ENCODE measurements around the gene WFDC2.
"Not testable (repeated sequence)": the region's sequence is repeated elsewhere in the genome, so short reads cannot be mapped to it uniquely, and the experiment has no call there.

WFDC2 gene

GRCh38 chr20:45467172-45467571 lies 2.4 kb upstream of the WFDC2 start:
- Histone ChIP-seq H3K4me3 (ENCODE audit: low read length in 2 of 2) (no peak overlapping the region), H3K4me1 (ENCODE audit: control insufficient read depth in 2 of 2, insufficient read depth in 2 of 2, low read length in 2 of 2) (peaks cover 26 to 45% of the 10 kb centered on the region in 2 donors), H3K27ac (ENCODE audit: low read depth in 2 of 2, low read length in 2 of 2) (peak overlapping the region in 1 of 2 donors; percentile 68), H3K27me3 (ENCODE audit: control insufficient read depth in 2 of 2, insufficient read depth in 2 of 2, low read length in 2 of 2) (no peaks in the 10 kb centered on the region), H3K9me3 (ENCODE audit: control insufficient read depth in 2 of 2, low read length in 2 of 2) (no peaks in the 10 kb centered on the region), H3K9ac (ENCODE audit: low read depth in 1 of 2, low read length in 2 of 2) (no peak overlapping the region), H3K36me3 (ENCODE audit: control insufficient read depth in 2 of 2, insufficient read depth in 2 of 2, low read length in 2 of 2) (no peaks in the 10 kb centered on the region)

GRCh38 chr20:45467861-45468260 lies 1.7 kb upstream of the WFDC2 start:
- Histone ChIP-seq H3K36me3 (ENCODE audit: control insufficient read depth in 2 of 2, insufficient read depth in 2 of 2, low read length in 2 of 2) (no peaks in the 10 kb centered on the region), H3K27ac (ENCODE audit: low read depth in 2 of 2, low read length in 2 of 2) (peak overlapping the region; percentile 32 to 76), H3K27me3 (ENCODE audit: control insufficient read depth in 2 of 2, insufficient read depth in 2 of 2, low read length in 2 of 2) (no peaks in the 10 kb centered on the region), H3K9me3 (ENCODE audit: control insufficient read depth in 2 of 2, low read length in 2 of 2) (no peaks in the 10 kb centered on the region), H3K4me3 (ENCODE audit: low read length in 2 of 2) (no peak overlapping the region), H3K4me1 (ENCODE audit: control insufficient read depth in 2 of 2, insufficient read depth in 2 of 2, low read length in 2 of 2) (peaks cover 26 to 45% of the 10 kb centered on the region in 2 donors), H3K9ac (ENCODE audit: low read depth in 1 of 2, low read length in 2 of 2) (no peak overlapping the region)

GRCh38 chr20:45470262-45470931 lies 844 bp downstream of the WFDC2 start:
- Histone ChIP-seq H3K4me3 (ENCODE audit: low read length in 2 of 2) (peak overlapping the region; percentile 69 to 75), H3K36me3 (ENCODE audit: control insufficient read depth in 2 of 2, insufficient read depth in 2 of 2, low read length in 2 of 2) (no peaks in the 10 kb centered on the region), H3K27ac (ENCODE audit: low read depth in 2 of 2, low read length in 2 of 2) (peak overlapping the region; percentile 70 to 76), H3K9ac (ENCODE audit: low read depth in 1 of 2, low read length in 2 of 2) (peak overlapping the region; percentile 77 to 78), H3K4me1 (ENCODE audit: control insufficient read depth in 2 of 2, insufficient read depth in 2 of 2, low read length in 2 of 2) (peaks cover 26 to 42% of the 10 kb centered on the region in 2 donors), H3K27me3 (ENCODE audit: control insufficient read depth in 2 of 2, insufficient read depth in 2 of 2, low read length in 2 of 2) (no peaks in the 10 kb centered on the region), H3K9me3 (ENCODE audit: control insufficient read depth in 2 of 2, low read length in 2 of 2) (no peaks in the 10 kb centered on the region)

- Histone ChIP-seq H3K9me3 (ENCODE audit: control insufficient read depth in 2 of 2, low read length in 2 of 2) (no peaks in the 10 kb centered on the region), H3K4me3 (ENCODE audit: low read length in 2 of 2) (peak overlapping the region; percentile 69 to 75), H3K27ac (ENCODE audit: low read depth in 2 of 2, low read length in 2 of 2) (peak overlapping the region; percentile 70 to 76), H3K4me1 (ENCODE audit: control insufficient read depth in 2 of 2, insufficient read depth in 2 of 2, low read length in 2 of 2) (peaks cover 21 to 39% of the 10 kb centered on the region in 2 donors), H3K27me3 (ENCODE audit: control insufficient read depth in 2 of 2, insufficient read depth in 2 of 2, low read length in 2 of 2) (no peaks in the 10 kb centered on the region), H3K9ac (ENCODE audit: low read depth in 1 of 2, low read length in 2 of 2) (peak overlapping the region in 1 of 2 donors; percentile 78), H3K36me3 (ENCODE audit: control insufficient read depth in 2 of 2, insufficient read depth in 2 of 2, low read length in 2 of 2) (no peaks in the 10 kb centered on the region)
Measured at GRCh38 chr20:45470937-45471336, 1.4 kb downstream of the WFDC2 start.

GRCh38 chr20:45472286-45472685 lies 2.7 kb downstream of the WFDC2 start:
- H3K4me3 ChIP-seq (ENCODE audit: low read length in 2 of 2); H3K36me3 ChIP-seq (ENCODE audit: control insufficient read depth in 2 of 2, insufficient read depth in 2 of 2, low read length in 2 of 2); H3K27me3 ChIP-seq (ENCODE audit: control insufficient read depth in 2 of 2, insufficient read depth in 2 of 2, low read length in 2 of 2); H3K9ac ChIP-seq (ENCODE audit: low read depth in 1 of 2, low read length in 2 of 2); H3K27ac ChIP-seq (ENCODE audit: low read depth in 2 of 2, low read length in 2 of 2); H3K9me3 ChIP-seq (ENCODE audit: control insufficient read depth in 2 of 2, low read length in 2 of 2): not testable (repeated sequence)
- peaks cover 18 to 29% of the 10 kb centered on the region in 2 donors for H3K4me1 ChIP-seq (ENCODE audit: control insufficient read depth in 2 of 2, insufficient read depth in 2 of 2, low read length in 2 of 2)

GRCh38 chr20:45477530-45478148 lies 8.1 kb downstream of the WFDC2 start:
- not testable (repeated sequence) for H3K9me3 ChIP-seq (ENCODE audit: control insufficient read depth in 2 of 2, low read length in 2 of 2); H3K27me3 ChIP-seq (ENCODE audit: control insufficient read depth in 2 of 2, insufficient read depth in 2 of 2, low read length in 2 of 2); H3K9ac ChIP-seq (ENCODE audit: low read depth in 1 of 2, low read length in 2 of 2); H3K4me1 ChIP-seq (ENCODE audit: control insufficient read depth in 2 of 2, insufficient read depth in 2 of 2, low read length in 2 of 2); H3K4me3 ChIP-seq (ENCODE audit: low read length in 2 of 2); H3K27ac ChIP-seq (ENCODE audit: low read depth in 2 of 2, low read length in 2 of 2); H3K36me3 ChIP-seq (ENCODE audit: control insufficient read depth in 2 of 2, insufficient read depth in 2 of 2, low read length in 2 of 2)

- H3K27ac ChIP-seq (ENCODE audit: low read depth in 2 of 2, low read length in 2 of 2) = no peak overlapping the region
- no peak overlapping the region for H3K9ac ChIP-seq (ENCODE audit: low read depth in 1 of 2, low read length in 2 of 2)
- H3K36me3 ChIP-seq (ENCODE audit: control insufficient read depth in 2 of 2, insufficient read depth in 2 of 2, low read length in 2 of 2) = no peaks in the 10 kb centered on the region
- peaks cover 0 to 4% of the 10 kb centered on the region in 2 donors for H3K27me3 ChIP-seq (ENCODE audit: control insufficient read depth in 2 of 2, insufficient read depth in 2 of 2, low read length in 2 of 2)
- peaks cover 0 to 5% of the 10 kb centered on the region in 2 donors for H3K4me1 ChIP-seq (ENCODE audit: control insufficient read depth in 2 of 2, insufficient read depth in 2 of 2, low read length in 2 of 2)
- no peak overlapping the region for H3K4me3 ChIP-seq (ENCODE audit: low read length in 2 of 2)
- H3K9me3 ChIP-seq (ENCODE audit: control insufficient read depth in 2 of 2, low read length in 2 of 2) = no peaks in the 10 kb centered on the region
Measured at GRCh38 chr20:45479822-45480221, 10.3 kb downstream of the WFDC2 start.

GRCh38 chr20:45484676-45485075 lies 15.1 kb downstream of the WFDC2 start:
- peaks cover 0 to 4% of the 10 kb centered on the region in 2 donors for H3K27me3 ChIP-seq (ENCODE audit: control insufficient read depth in 2 of 2, insufficient read depth in 2 of 2, low read length in 2 of 2)
- peaks cover 0 to 7% of the 10 kb centered on the region in 2 donors for H3K4me1 ChIP-seq (ENCODE audit: control insufficient read depth in 2 of 2, insufficient read depth in 2 of 2, low read length in 2 of 2)
- peak overlapping the region in 1 of 2 donors; percentile 28 for H3K4me3 ChIP-seq (ENCODE audit: low read length in 2 of 2)
- peak overlapping the region in 1 of 2 donors; percentile 38 for H3K9ac ChIP-seq (ENCODE audit: low read depth in 1 of 2, low read length in 2 of 2)
- H3K36me3 ChIP-seq (ENCODE audit: control insufficient read depth in 2 of 2, insufficient read depth in 2 of 2, low read length in 2 of 2) = no peaks in the 10 kb centered on the region
- H3K9me3 ChIP-seq (ENCODE audit: control insufficient read depth in 2 of 2, low read length in 2 of 2) = no peaks in the 10 kb centered on the region
- H3K27ac ChIP-seq (ENCODE audit: low read depth in 2 of 2, low read length in 2 of 2) = peak overlapping the region in 1 of 2 donors; percentile 67

- peaks cover 0 to 7% of the 10 kb centered on the region in 2 donors for H3K4me1 ChIP-seq (ENCODE audit: control insufficient read depth in 2 of 2, insufficient read depth in 2 of 2, low read length in 2 of 2)
- no peaks in the 10 kb centered on the region for H3K9me3 ChIP-seq (ENCODE audit: control insufficient read depth in 2 of 2, low read length in 2 of 2)
- H3K27ac ChIP-seq (ENCODE audit: low read depth in 2 of 2, low read length in 2 of 2) = peak overlapping the region in 1 of 2 donors; percentile 67
- H3K9ac ChIP-seq (ENCODE audit: low read depth in 1 of 2, low read length in 2 of 2) = no peak overlapping the region
- H3K4me3 ChIP-seq (ENCODE audit: low read length in 2 of 2) = no peak overlapping the region
- H3K27me3 ChIP-seq (ENCODE audit: control insufficient read depth in 2 of 2, insufficient read depth in 2 of 2, low read length in 2 of 2) = no peaks in the 10 kb centered on the region
- no peaks in the 10 kb centered on the region for H3K36me3 ChIP-seq (ENCODE audit: control insufficient read depth in 2 of 2, insufficient read depth in 2 of 2, low read length in 2 of 2)
Measured at GRCh38 chr20:45485388-45485787, 15.8 kb downstream of the WFDC2 start.

GRCh38 chr20:45487231-45487635 lies 17.7 kb downstream of the WFDC2 start:
- Histone ChIP-seq H3K4me3 (ENCODE audit: low read length in 2 of 2) (no peak overlapping the region), H3K9me3 (ENCODE audit: control insufficient read depth in 2 of 2, low read length in 2 of 2) (no peaks in the 10 kb centered on the region), H3K27ac (ENCODE audit: low read depth in 2 of 2, low read length in 2 of 2) (no peak overlapping the region), H3K36me3 (ENCODE audit: control insufficient read depth in 2 of 2, insufficient read depth in 2 of 2, low read length in 2 of 2) (no peaks in the 10 kb centered on the region), H3K27me3 (ENCODE audit: control insufficient read depth in 2 of 2, insufficient read depth in 2 of 2, low read length in 2 of 2) (no peaks in the 10 kb centered on the region), H3K4me1 (ENCODE audit: control insufficient read depth in 2 of 2, insufficient read depth in 2 of 2, low read length in 2 of 2) (peaks cover 0 to 7% of the 10 kb centered on the region in 2 donors), H3K9ac (ENCODE audit: low read depth in 1 of 2, low read length in 2 of 2) (no peak overlapping the region)
